ENCODE measurements around the gene CAVIN1.

GRCh38 chr17:42403150-42403549 is 19.9 kb downstream of the CAVIN1 start:
- TF ChIP-seq EZH2phosphoT487 (IDR thresholded peaks at IDR 0.05; ENCODE audit: insufficient read depth, low read depth) (no peak), EZH2 (IDR thresholded peaks at IDR 0.05; ENCODE audit: insufficient read depth, poor library complexity, severe bottlenecking) (no peak)
